NOMO-1 treated with DMSO at 0.1 percent for 48 hours (cell line): ENCODE data around the gene EHMT1.
"Not testable (repeated sequence)": the region's sequence is repeated elsewhere in the genome, so short reads cannot be mapped to it uniquely, and the experiment has no call there.

Experiments used
- DNase-seq: peaks from one replicate; lab custom pipeline; 2025; ENCODE audit not compliant: unreplicated experiment; lab: John Stamatoyannopoulos, UW

EHMT1 gene

DNA sequence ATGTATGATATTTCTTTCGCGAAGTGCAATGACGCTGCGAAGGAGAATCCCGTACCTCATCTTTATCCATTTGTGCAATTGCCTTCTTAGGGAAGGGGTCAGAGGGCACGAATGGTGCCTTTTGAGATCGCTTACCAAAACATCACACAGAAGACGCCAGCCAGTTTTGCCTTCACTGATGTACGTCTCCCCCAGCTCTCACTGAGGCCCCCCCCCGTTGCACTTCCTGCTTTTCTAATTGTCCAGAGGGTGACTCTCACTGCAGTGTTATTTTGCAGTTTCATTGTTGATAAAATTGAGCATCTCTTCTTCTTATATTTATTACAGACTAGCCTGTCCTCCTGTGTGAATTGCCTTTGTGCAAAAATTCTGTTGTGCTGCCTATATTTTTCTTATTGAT lies 219.8 kb downstream of the EHMT1 start:
- DNase-seq, result no peak

DNA sequence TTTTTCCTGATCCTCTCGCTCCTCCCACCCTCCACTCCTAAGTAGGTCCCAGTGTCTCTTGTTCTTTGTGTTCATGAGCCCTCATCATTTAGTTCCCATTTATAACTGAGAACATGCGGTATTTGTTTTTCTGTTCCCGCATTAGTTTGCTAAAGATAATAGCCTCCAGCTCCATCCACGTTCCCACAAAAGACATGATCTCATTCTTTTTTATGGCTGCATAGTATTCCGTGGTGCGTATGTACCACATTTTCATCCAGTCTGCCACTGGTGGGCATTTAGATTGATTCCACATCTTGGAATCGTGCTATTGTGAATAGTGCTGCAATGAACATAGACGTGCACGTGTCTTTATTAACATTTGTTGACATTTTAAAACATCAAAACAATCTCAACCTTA lies 224.6 kb downstream of the EHMT1 start:
- DNase-seq, result no peak

DNA sequence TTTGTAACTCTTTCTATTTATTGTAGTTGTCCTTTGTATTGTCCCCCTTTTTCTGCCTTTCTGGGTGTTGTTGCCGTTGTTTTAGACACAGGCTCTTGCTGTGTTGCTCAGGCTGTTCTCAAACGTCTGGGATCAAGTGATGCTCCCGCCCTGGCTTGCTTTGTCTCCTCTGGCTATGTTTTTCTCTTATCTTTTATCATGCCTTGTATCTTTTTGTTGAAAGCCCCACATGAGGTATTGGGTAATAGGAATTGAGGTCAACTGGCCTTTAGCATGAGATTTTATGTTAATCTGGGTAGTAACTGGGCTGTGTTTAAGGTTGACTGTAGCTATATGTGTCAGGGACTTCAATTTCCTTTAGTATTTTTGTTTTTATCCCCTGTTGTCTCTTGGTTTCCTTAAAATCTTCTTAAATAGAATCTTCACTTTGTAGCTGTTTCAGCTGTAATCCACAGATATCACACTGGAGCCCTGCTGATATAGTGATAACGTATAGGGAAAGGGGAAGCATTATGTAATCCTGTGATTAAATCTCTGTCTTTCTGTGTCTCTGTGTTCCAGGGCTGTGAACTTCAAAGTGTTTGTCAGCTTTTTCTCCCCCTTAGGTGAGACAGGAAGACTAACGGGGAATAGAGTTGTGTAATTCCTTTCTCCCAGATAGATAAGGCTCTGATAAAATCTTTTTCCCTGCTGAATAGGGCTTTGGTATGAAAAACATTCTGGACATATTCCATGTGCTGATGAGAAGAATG lies 232.9 kb downstream of the EHMT1 start:
- no peak for DNase-seq

DNA sequence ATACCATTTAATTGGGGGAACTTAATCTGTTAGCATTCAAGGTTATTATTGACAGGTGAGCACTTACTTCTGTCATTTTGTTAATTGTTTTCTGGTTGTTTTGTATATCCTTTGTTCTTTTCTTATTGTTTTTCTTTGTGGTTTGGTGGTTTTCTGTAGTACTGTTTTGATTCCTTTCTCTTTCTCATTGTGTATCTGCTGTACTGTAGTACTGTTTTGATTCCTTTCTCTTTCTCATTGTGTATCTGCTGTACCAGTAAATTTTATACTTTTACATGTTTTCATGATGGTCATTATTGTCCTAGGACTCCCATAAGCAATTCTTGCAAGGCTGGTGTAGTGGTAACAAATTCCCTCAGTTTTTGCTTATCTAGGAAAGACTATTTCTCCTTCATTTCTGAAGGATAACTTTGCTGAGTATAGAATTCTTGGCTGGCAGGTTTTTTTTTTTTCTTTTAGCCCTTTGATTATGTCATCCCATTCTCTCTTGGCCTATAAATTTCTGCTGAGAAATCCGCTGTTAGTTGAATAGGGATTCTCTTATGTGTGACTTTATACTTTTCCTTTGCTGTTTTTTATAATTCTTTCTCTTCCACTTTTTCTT lies 234.7 kb downstream of the EHMT1 start:
- no peak for DNase-seq

DNA sequence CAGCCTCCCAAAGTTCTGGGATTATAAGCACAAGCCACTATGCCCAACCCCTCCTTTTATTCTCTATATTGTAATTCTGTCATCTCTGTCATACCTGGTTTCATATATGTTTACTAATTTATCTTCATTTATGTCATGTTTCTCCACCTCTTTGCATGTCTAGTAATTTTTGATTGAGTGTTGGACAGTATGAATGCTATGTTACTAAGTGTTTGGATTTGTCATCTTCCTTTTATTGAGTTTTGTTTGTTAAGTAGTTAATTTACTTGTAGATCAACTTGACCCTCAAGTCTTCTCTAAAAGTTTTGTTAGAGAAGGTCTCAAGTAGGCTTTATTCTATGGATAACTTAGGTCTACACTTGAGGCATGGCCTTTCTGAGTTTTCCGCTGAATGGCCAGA lies 241.6 kb downstream of the EHMT1 start:
- DNase-seq, result no peak

DNA sequence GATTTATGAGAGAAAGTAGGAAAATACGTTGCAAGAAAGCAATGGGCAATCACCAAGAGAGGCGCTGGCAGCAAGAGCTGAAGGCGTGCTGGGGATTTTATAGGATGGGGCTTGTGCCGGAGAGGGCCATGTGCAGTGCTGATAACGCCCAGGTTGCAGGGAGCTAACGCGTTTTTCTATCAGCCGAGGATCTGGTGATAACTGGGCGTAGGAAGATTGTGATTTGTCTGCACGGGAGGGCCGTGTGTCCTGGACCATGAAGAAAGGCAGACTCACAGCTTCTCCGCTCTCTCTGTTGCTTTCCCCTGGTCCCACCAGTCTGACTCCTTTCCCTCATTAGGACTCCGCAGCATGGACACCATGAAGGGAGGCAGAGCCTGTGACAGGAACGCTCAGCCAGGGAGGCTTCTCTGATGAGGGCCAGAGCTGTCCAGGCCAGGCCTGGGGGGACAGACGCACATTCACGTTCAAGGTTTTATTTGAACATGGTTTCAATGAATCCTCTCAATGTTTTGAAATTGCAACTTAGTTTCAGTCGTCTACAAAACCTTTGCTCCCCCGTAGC lies 246.9 kb downstream of the EHMT1 start:
- DNase-seq, result no peak

DNA sequence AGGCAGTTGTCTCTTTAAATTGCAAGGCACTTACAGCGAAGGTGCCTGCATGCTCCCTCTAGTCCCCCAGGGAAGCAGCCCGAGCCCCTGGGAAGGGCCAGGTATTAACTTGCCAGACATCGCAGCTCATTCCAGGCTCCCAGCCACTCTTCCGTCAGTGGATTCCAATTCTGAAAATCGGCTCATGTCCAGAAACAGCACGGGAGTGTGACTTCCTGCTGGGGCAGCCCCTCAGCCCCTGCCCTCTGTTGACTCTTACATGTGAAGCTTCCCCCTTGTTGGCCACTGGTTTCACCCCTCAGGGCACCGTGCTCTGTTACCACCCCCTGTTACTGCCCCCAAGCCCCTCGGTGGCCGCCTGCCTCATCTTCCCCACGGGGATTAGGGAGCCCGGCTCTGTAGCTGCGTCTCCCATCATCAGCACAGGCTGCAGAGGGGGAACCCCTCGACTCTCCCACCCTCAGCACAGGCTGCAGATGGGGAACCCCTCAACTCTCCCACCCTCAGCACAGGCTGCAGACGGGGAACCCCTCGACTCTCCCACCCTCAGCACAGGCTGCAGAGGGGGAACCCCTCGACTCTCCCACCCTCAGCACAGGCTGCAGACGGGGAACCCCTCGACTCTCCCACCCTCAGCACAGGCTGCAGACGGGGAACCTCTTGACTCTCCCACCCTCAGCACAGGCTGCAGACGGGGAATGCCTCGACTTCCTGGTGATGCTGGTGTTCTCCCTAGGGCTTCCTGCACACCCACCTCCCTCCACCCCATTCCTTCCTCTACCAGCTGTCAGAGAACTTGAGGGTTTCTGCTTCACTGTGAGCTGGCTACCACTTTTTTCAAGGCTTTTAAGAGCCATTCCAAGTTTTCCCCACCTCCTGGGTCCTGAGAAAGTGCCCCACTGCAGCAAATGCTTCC lies 247.7 kb downstream of the EHMT1 start:
- DNase-seq, result no peak

DNA sequence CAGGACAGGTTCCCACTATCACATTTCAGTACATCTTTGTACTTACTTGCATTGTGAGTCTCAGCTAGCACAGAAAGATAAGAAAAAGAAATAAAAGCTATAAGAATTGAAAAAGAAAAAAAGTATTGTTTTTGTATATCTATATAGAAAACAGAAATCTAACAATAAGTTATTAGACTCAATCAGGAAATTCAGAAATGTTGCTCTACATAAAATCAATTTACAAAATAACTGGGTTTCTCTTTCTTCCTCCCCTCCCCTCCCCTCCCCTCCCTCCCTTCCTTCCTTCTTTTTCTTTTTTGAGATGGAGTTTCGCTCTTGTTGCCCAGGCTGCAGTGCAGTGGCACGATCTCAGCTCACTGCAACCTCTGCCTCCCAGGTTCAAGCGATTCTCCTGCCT lies 251.6 kb downstream of the EHMT1 start:
- DNase-seq, result no peak

DNA sequence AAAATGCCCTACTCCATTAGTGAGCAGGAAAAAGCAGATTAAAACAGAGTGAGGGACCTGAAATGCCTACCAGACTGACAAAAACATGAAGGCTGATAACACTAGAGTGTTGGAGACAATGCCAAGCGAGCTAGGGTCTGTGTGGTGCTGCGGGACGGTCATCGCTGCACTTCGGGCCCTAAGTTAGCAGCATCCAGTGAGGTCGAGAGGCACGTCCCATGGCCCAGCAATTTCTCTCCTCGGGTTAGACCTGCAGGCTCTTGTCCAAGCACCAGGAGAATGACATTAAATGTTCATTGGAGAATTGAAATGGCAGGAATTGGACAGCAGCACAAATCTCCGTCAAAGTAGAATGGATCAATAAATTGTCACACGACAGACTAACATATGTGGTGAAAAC lies 253.5 kb downstream of the EHMT1 start:
- DNase-seq, result no peak

DNA sequence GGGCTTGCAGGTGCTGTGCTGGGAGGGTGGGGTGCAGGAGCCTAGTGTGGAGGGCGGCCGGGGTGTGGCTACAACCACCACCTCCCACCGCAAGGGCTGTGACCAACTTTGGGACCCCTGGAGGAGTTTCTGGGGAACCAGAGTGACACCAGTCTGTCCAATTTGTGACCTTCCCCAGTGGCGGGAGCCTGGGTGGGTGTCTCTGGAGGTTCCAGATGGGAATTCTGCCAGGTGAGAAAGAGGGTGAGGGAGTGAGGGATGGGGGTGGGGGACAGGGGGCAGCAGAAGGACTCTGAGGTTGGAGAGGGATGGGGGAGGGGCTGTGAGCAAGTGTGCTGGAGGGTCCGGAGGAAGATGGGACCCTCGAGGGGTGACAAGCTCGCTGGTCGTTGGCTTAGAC lies 254.6 kb downstream of the EHMT1 start:
- DNase-seq, result no peak

DNA sequence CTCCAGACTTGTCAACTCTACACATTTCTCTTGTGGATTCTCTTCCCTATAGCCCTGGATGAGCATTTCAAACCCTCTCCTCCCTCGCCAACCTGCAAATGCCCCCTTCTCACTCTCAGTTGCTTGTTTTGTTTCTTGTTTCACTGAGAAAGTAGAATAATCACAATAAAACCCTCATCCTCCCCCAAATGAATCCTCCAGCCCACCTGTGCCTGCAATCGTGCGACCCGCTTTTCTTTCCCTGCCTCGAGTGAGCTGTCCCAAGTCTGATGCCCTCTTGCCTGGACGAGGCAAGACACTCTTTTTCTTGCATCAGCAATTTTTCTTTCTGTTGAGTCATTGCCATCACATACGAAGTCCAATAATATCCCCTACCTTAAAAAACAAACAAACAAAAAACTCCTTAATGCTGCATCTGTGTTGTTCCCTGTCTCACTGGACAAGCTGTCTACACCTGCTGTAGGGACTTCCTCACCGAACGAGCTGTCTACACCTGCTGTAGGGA lies 255.1 kb downstream of the EHMT1 start:
- no peak for DNase-seq

DNA sequence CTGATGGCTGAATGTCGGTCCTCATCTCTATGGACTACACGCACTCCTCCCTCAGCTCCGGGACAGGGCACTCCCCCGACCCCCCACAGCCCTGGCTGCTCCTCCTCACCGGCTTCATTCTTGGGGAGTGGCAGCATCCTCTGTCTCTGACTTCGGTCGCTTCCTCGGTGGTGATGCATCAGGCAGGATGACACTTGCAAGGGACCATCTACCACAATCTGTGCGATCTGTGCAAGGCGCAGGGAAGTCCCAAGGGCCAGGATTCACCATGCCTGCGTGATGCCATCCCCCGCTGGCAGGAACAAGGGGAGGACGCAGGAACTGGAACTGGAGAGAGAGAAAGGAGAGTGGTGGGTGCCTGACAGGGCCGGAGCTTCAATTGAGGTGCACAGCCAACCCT lies 256.5 kb downstream of the EHMT1 start:
- no peak for DNase-seq

DNA sequence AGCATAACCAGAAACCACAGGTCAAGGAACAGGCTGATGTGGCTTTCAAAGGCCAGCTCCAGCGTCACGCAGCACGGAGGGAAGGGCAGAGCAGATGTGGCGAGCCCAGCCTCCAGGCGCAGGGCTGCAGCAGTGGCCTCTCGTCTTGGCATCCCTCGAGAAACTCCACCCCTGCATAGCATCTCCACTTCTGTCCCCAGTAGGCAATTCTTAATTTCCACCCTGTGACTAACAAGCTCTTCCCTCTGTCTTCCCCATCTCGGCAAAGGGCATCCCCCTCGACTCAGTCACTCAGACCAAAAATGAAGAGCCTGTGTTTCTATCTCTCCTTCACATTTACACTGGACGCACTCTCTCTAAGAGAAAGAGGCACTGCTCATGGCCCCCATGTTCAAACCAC lies 257.0 kb downstream of the EHMT1 start:
- no peak for DNase-seq

DNA sequence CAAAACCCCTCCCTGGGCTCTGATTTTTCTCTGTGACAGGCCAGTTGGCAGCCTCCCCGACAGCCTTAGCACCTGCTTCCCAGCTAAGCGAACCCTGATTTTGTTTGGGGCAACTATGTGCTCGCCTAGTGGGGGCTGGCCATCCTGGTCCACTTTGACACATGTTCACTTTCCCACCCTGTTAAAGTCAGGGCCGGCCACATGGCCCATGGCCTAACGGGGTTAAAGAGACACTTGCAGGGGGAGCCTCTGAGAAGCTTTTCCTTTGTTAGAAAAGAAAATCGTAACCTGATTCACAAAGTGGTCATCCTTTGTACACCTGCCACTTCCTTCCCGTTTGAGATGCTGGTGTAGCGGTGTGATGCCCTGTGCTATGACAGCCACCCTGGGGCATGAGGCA lies 257.5 kb downstream of the EHMT1 start:
- no peak for DNase-seq

DNA sequence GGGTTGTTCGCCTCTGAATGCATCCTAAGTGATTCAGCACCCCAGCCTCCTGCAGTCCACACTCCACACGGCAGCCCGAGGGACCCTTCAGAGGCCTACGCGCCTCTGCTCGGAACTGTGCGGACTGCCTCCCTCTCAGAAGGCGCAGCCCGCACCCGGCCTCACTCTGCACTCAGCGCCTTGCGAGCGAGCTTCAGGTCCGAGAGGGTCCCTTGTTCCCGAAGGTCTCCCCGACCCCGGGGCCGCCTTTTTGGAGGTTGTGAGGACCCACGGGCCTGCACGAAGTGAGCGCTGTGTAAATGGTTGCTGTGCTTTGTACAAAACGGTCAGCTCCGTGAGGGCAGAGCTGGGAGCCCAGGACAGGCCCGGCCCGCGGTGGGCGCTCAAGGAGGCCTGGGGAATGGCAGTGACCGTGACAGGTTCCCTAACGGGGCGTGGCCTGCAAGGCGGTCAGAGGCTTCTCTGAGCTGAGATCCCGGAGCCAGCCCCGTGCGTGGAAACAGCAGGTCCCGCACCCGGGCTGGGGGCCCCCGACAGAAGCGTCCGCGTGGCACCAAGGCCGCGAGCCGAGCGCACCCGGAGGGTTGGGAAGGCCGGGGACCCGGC lies 258.1 kb downstream of the EHMT1 start:
- DNase-seq, result no peak

DNA sequence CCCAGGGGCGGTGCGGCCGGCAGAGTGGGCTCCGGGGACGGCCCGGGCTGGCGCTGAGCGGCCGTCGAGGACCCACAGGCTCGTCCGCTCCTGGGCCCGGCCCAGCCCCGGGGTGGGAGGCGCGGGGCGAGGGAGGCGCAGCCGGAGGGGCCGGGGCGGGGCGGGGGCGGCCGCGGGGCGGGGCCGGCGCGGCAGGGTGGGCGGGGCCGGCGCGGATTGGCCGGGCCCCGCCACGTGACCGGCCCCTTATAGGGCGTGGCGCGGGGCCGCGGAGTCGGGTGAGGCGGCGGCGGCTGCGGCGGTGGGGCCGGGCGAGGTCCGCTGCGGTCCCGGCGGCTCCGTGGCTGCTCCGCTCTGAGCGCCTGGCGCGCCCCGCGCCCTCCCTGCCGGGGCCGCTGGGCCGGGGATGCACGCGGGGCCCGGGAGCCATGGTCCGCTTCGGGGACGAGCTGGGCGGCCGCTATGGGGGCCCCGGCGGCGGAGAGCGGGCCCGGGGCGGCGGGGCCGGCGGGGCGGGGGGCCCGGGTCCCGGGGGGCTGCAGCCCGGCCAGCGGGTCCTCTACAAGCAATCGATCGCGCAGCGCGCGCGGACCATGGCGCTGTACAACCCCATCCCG lies 258.8 kb downstream of the EHMT1 start, which contains the start of gene CACNA1B:
CACNA1B (plus strand) TSS at position 277 of the 617 bp plus-strand sequence; CDS start at position 429, 152 bp downstream.
- not testable (repeated sequence) for DNase-seq

DNA sequence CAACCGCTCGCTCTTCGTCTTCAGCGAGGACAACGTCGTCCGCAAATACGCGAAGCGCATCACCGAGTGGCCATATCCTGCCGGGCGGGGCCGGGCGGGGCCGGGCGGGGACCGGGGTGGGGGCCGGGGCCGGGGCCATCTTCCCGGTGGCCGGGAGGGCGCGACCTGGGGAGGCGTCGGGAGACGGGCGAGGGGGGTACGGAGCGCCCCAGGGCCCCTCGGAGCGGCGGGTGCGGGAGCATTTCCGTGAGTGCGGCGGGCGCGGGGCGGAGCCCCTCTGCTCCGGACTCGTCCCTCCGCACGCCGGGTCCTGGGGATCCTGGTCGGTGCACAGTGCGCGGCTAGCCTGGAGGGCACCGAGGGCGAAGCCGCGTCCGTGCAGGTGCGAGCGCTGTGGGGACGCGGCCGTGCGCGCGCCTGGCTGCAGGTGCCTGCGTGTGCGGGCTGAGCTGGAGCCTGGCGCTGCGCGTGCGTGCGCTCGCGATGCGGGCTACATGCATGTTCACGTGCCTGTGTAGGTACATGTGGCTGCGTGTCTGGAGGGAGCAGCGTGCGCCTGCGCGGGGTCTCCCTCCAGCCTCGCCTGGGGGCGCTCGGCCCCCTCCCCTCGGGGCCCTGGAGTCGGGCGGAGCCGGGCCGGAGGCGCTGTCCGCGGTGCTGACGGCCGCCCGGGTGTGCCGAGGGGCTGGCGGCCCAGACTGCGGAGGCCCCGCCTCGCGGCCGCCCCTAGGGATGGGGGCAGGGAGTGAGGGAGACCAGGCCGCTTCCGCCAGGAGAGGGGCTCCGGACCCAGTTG lies 259.5 kb downstream of the EHMT1 start:
- no peak for DNase-seq

DNA sequence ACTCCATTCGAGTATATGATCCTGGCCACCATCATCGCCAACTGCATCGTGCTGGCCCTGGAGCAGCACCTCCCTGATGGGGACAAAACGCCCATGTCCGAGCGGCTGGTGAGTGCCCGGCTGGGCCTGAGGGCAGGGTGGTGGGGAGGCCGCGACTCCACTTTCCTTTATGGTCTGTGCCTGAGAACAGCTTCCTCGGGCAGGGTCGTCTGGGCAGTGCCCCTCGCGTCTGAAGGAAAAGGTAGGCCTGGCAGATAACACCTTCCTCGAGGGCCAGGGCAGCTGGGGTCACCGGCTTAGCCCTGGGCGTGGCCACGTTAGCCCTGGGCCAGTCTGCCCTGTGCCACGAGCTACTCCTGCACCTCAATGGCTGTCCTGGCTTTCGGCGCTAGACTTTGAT lies 260.2 kb downstream of the EHMT1 start:
- DNase-seq, result no peak

DNA sequence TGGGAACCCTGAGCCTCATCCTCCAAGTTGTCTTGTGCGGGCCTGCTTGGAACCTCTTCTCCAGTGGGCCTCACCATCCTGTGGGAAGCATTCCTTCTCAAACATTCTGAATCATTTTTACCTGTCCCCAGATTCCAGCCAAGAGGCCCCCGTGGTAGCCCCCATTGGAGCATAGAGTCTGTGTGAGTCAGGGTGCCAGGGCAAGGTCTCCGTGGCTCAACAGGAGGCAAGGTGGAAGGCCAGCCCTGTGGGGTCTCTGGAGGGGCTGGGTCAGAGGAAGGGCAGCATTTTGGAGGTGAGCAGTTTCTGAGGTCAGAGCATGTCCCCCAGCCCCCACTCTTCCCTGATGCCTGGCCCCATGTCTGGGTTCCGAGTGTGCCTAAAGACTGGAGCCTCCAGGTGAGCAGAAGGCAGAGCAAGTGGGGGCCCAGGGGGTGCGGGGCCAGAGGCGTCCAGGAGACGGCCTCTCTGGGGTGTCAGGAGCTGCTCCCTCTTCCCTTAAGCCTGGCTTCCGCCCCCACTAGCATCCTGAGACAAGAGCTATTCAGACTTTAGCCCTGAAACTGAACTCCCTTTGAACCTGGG lies 260.9 kb downstream of the EHMT1 start:
- no peak for DNase-seq
